ENCODE results near the gene RIT1.

RIT1 gene, protein sequence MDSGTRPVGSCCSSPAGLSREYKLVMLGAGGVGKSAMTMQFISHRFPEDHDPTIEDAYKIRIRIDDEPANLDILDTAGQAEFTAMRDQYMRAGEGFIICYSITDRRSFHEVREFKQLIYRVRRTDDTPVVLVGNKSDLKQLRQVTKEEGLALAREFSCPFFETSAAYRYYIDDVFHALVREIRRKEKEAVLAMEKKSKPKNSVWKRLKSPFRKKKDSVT

DNA sequence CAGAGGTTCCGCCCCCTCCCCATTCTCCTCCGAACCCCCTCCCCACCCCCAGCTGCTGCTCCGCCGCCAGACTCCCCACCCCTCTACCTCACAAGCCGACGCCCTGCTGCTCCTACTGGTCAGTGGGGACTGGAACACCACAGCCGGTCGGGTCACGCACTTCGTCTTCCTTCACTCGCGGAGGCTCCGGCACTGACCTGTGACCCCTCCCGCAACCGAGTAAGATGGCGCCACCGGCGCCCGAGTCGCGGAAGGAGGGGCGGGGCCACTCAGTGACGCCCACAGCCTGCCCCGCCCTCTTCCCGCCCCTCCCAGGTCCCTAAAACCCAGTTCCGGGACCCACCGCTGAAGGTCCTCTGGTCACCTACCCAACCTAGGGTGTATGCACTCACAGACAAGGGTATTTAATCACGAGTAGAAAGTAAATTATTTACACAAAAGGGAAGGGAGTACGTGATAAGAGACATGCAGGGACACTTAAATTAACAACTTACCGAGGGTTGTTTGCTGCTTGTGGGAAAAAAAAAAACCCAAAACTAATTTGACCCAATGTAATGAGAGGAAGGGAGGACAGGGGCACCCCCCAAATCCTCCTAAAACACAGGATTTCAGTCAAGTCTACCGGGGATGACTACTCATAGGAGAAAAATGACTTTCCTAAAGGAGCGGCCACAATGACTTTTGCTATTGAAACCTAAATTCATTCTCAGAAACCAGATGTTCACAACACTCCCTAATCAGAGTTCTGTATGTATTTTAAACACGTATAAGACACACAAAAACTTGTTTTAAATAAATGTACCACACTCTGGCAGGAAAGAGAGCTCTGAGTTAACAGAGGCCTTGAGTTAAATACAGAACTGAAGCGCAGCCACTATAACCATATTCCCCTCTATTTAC is at the start of gene RIT1:
TSS of gene RIT1 (minus strand) at position 194 of the 900 bp plus-strand sequence. CDS start 588 bp downstream, outside the sequence.
- DNase-seq (ENCODE audit: low spot score in 2 of 2) (peak; percentile 74 to 88), ATAC-seq (peak; percentile 93)
- Mint-ChIP-seq H3K4me1 (peaks cover 24% of the 10 kb centered on the region), H3K27ac (peak within 1 kb of the TSS; percentile 98), H3K36me3 (no peaks in the 10 kb centered on the region), H3K4me3 (peak within 1 kb of the TSS; percentile 95), H3K9me3 (no peaks in the 10 kb centered on the region)

DNA sequence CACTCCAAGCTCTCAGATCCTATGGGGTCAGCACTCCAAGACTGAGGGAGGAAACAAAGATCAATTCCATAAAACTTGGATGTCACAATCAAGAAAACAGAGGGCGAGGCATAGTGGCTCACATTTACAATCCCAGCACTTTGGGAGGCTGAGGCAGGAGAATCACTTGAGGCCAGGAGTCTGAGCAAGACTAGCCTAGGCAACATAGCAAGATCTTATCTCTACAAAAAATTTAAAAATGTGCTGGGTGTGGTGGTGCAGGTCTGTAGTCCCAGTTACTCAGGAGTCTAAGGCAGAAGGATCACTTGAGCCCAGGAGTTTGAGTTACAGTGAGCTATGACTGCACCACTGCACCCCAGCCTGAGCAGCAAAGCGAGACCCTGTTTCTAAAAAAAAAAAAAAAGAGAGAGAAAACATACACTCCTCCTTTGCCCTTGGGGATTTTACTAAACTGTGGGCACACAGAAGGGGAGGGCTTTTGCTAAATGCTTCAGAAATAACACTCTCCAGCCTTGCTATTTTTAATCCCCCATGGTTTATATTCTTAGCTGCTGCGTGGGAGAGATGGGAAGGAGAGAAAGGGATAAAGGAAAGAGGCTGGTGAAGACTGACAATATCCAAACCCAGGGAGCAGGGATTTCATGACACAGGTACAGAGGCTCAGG is 49.1 kb upstream of the RIT1 start:
- H3K27ac Mint-ChIP-seq = peak overlapping the region; percentile 94
- peaks cover 33% of the 10 kb centered on the region for H3K4me1 Mint-ChIP-seq
- ATAC-seq = no peak
- peaks cover 100% of the 10 kb centered on the region for H3K36me3 Mint-ChIP-seq
- no peak for DNase-seq (ENCODE audit: low spot score in 2 of 2)
- no peaks in the 10 kb centered on the region for H3K9me3 Mint-ChIP-seq
- no peak overlapping the region for H3K4me3 Mint-ChIP-seq

DNA sequence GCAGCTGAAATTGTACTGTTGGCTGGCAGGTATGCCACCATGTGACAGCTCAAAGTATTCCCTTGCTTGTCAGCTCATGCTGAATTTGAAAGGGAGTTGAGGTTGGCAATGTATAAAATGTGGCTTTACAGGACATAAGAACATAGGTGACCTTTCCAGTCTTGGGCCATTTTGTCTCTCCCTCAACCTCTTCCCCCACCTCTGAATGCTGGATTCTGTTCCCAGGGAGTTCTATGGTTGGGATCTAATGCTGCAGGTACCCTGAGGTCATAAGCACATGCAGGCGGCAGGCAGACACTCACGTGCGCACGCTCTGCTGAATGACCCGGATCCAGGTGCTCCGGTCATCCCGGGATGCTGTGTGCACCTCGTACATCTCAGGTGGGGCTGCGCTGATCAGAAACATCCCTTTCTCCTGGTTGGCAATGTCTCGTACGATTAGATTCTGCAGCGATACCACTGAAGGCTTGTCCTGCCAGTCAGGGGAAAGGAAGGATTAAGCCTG is 46.3 kb upstream of the RIT1 start:
- ATAC-seq = no peak
- H3K27ac Mint-ChIP-seq = peak overlapping the region; percentile 78

DNA sequence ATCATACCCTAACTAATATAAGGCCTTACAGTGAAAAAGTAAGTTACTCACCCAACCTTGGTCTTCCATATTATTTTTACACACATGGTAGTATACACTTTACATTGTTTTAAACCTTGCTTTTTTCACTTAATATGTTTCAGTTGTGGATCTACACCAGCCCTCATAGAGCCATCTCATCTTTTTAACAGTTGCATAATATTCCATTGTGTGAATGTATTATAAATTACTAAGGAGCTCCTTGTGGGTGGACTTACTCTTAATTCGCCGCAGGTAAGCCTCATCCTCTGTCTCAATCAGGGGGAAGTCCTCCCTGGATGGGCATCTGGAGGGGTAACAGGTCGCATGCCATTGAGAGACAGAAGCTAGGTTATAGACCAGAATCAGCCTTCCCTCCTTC is 43.5 kb upstream of the RIT1 start:
- no peaks in the 10 kb centered on the region for H3K9me3 Mint-ChIP-seq
- DNase-seq (ENCODE audit: low spot score in 2 of 2) (no peak), ATAC-seq (no peak)
- no peak overlapping the region for H3K4me3 Mint-ChIP-seq
- peaks cover 11% of the 10 kb centered on the region for H3K4me1 Mint-ChIP-seq
- peaks cover 100% of the 10 kb centered on the region for H3K36me3 Mint-ChIP-seq
- H3K27ac Mint-ChIP-seq = peak overlapping the region; percentile 10

More for the DNA sequence above, 46.3 kb upstream of the RIT1 start:
- no peaks in the 10 kb centered on the region for H3K9me3 Mint-ChIP-seq
- peaks cover 100% of the 10 kb centered on the region for H3K36me3 Mint-ChIP-seq
- no peak overlapping the region for H3K4me3 Mint-ChIP-seq
- peaks cover 25% of the 10 kb centered on the region for H3K4me1 Mint-ChIP-seq
- no peak for DNase-seq (ENCODE audit: low spot score in 2 of 2)

DNA sequence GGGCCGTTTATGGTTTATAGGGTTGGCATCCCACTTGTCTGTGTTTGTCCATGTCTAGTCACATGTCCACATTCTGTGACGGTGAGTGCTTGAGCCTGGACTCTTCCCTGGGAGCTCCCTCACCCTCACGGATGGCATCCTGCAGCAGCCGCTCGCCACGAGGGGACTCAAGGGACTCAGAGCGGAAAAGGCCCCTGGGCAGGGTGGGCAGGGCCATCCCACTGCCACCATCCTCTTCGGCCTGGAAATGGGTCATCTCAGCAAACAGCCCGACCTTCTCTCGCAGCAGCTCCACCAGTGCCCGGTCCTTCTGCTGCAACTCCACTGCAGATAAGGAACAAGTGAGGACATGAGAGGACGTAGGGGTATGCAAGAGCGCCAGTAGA is 41.3 kb upstream of the RIT1 start:
- H3K4me1 Mint-ChIP-seq = peaks cover 16% of the 10 kb centered on the region
- DNase-seq (ENCODE audit: low spot score in 2 of 2) = no peak
- H3K4me3 Mint-ChIP-seq = no peak overlapping the region
- H3K9me3 Mint-ChIP-seq = no peaks in the 10 kb centered on the region
- H3K27ac Mint-ChIP-seq = peak overlapping the region; percentile 74
- no peak for ATAC-seq
- H3K36me3 Mint-ChIP-seq = peaks cover 100% of the 10 kb centered on the region

DNA sequence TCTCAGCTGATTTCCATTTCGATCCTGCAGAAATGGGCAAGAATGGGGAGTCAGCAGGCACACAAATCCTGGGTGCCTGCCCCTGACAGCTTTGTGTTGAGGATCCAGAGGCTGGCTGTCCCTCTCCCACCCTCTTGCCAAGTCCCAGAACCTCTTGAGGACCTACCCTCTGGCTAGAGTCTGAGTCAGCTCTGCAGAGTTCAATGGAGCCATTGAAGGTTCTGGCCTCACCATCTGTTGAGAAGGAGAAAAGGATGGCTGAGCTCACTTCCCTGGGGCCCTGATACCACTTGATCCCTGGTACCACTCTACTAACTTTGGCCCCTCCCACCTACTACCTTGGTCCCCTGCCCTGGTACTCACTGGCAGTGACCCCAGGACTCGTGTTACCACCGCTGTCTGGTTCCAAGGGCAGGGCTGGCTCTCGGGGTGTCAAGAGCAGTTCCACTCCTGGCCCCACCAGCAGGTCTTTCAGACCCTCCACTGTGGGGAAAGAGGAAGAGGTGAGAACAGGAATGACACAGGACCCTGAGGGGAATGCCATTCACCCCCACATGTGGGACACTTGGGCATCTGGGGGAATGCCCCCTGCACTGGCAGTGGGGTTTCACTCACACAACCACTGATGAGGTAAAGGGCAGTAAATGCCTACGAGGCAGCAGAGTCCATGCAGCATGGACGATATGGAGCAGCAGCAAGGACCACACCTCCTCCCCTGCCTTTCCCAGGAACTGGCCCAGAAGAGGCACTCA is 40.8 kb upstream of the RIT1 start:
- ATAC-seq (peak; percentile 26), DNase-seq (ENCODE audit: low spot score in 2 of 2) (no peak)
- Mint-ChIP-seq H3K27ac (peak overlapping the region; percentile 74), H3K36me3 (peaks cover 100% of the 10 kb centered on the region), H3K9me3 (no peaks in the 10 kb centered on the region), H3K4me3 (no peak overlapping the region), H3K4me1 (peaks cover 22% of the 10 kb centered on the region)

DNA sequence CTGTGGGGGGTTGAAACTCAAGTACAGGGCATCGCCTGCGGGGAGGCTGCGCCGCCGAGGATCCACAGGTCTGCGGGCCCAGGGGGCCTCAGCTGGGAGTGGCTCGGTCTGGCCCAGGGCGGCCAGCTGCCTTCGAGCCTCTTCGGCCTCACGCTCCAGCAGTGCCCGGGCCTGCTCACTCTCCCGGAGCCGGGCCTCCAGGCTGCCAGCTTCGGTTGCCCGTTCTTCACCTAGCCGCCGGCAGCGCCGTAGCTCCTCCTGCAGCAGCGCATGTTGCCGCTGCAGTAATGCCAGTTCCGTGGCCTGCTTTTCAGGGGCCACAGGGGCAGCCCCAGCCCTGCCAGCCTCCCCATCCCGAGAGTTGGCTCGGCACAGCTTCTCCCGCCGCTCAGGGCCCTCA is 39.7 kb upstream of the RIT1 start:
- Mint-ChIP-seq H3K4me1 (peaks cover 33% of the 10 kb centered on the region), H3K9me3 (no peaks in the 10 kb centered on the region), H3K4me3 (no peak overlapping the region), H3K36me3 (peaks cover 100% of the 10 kb centered on the region), H3K27ac (peak overlapping the region; percentile 74)
- ATAC-seq (no peak), DNase-seq (ENCODE audit: low spot score in 2 of 2) (no peak)

DNA sequence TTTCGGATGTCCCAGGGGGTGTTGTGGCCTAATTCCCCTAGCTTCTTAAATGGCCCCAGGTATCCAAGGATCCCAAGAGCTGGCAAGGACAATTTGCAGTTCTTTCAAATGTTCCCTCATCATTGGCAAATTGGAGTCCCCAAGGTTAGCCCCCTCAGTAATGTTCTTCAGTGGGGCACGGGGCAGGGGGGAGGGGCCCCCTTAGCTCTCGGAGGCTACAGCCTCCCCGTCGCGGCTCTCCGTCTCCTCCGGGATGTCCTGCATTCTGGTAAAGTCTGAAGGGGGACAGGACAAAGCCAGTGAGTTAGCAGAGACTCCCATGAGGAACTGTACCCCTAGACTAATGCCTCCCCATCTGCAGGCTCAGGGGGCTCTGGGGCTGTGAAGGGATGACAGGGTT is 36.6 kb upstream of the RIT1 start:
- no peak for DNase-seq (ENCODE audit: low spot score in 2 of 2)
- peaks cover 47% of the 10 kb centered on the region for H3K4me1 Mint-ChIP-seq
- H3K36me3 Mint-ChIP-seq = peaks cover 87% of the 10 kb centered on the region
- peak overlapping the region; percentile 55 for H3K4me3 Mint-ChIP-seq
- H3K9me3 Mint-ChIP-seq = no peaks in the 10 kb centered on the region
- H3K27ac Mint-ChIP-seq = peak overlapping the region; percentile 90
- ATAC-seq = no peak

DNA sequence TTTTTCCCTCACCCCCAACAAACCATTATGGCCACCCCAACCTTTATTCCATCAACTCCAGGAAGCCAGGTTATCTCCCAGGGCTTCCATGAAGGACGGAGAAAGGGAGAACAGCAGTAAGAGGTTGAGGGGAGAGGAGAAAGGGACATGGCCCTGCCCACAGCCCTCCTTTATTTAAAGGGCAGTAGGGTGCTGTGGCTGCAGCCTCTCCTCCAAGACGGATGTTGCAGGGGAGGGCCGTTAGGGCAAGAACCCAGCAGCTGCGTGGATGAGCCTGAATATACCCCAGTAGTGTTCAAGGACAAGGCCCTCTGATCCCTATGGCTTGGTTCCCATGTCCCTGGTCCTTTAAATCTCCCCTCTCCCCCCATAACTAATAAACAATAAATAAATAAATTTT is 36.1 kb upstream of the RIT1 start:
- peaks cover 87% of the 10 kb centered on the region for H3K36me3 Mint-ChIP-seq
- peak overlapping the region; percentile 90 for H3K27ac Mint-ChIP-seq
- H3K4me3 Mint-ChIP-seq = peak overlapping the region; percentile 55
- H3K9me3 Mint-ChIP-seq = no peaks in the 10 kb centered on the region
- no peak for DNase-seq (ENCODE audit: low spot score in 2 of 2)
- ATAC-seq = no peak
- H3K4me1 Mint-ChIP-seq = peaks cover 46% of the 10 kb centered on the region

DNA sequence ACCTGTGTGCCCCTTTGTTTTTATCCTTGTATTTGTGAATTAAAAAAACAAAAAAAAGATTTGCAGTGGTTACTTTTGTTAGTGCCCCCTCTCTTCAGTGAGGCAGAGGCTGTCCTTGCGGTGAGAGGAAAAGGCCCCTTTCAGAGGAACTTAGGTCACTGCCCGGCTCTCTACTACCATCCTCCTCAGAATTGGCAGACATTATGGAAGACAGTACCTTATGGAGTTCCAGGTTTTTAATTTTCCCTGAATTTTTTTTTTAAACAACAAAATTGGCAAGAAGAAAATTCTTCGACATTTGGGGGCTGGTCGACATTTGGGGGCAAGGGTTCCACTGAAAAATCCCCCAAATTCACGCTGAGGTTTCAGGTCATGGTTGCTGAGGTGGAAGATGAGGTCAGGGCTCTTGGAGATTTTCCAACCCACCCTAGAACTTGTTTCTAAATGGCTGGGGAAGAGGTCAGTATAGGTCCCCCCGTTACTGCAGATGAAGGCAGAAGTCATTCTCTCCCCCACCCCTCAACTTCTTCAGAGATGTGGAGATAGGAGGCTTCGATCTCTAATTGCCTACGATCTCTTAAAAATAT is 35.6 kb upstream of the RIT1 start:
- Mint-ChIP-seq H3K9me3 (no peaks in the 10 kb centered on the region), H3K36me3 (peaks cover 87% of the 10 kb centered on the region), H3K4me1 (peaks cover 50% of the 10 kb centered on the region), H3K27ac (peak overlapping the region; percentile 90), H3K4me3 (peak overlapping the region; percentile 55)
- peak; percentile 31 for ATAC-seq
- no peak for DNase-seq (ENCODE audit: low spot score in 2 of 2)

DNA sequence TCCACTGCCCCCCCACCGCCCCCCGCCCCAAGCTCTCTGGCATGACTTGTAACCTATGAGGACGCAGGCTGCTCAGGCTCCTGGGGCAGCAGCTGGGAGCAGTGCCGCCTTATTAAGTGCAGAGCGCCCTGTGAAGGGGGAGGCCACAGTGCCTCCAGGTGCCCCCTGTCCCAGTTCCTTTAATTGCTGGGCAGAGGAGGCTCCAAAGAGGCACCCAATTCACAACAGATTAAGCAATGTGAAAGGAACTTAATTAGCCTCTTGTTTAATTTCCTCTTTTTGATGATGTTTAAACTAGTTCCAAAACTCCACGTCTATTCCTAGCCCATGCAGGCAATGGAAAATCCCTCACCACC is 33.3 kb upstream of the RIT1 start:
- H3K9me3 Mint-ChIP-seq = no peaks in the 10 kb centered on the region
- H3K4me1 Mint-ChIP-seq = peaks cover 64% of the 10 kb centered on the region
- peaks cover 74% of the 10 kb centered on the region for H3K36me3 Mint-ChIP-seq
- peak overlapping the region; percentile 90 for H3K27ac Mint-ChIP-seq
- ATAC-seq (no peak), DNase-seq (ENCODE audit: low spot score in 2 of 2) (no peak)
- H3K4me3 Mint-ChIP-seq = peak overlapping the region; percentile 17

DNA sequence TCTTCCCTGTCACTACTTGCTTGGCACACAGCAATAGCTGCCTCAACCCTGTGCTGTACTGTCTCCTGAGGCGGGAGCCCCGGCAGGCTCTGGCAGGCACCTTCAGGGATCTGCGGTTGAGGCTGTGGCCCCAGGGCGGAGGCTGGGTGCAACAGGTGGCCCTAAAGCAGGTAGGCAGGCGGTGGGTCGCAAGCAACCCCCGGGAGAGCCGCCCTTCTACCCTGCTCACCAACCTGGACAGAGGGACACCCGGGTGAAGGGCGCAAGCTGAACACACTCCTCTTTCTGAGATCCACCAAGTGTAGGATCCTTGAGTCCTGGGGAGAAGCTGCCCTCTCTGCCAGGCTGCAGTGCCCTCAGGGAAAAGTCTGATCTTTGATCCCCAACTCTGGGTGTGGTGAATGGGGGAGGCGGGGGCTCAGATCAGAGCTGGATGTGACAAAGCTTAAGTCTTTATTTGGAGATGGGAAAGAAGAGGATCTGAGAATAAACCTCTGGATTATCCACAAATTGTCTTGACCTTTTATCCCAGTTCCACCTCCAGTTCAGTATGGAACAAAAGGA is 31.5 kb upstream of the RIT1 start:
- ATAC-seq (no peak), DNase-seq (ENCODE audit: low spot score in 2 of 2) (no peak)
- Mint-ChIP-seq H3K9me3 (no peaks in the 10 kb centered on the region), H3K27ac (peak overlapping the region; percentile 79), H3K4me3 (no peak overlapping the region), H3K36me3 (peaks cover 56% of the 10 kb centered on the region), H3K4me1 (peaks cover 67% of the 10 kb centered on the region)

DNA sequence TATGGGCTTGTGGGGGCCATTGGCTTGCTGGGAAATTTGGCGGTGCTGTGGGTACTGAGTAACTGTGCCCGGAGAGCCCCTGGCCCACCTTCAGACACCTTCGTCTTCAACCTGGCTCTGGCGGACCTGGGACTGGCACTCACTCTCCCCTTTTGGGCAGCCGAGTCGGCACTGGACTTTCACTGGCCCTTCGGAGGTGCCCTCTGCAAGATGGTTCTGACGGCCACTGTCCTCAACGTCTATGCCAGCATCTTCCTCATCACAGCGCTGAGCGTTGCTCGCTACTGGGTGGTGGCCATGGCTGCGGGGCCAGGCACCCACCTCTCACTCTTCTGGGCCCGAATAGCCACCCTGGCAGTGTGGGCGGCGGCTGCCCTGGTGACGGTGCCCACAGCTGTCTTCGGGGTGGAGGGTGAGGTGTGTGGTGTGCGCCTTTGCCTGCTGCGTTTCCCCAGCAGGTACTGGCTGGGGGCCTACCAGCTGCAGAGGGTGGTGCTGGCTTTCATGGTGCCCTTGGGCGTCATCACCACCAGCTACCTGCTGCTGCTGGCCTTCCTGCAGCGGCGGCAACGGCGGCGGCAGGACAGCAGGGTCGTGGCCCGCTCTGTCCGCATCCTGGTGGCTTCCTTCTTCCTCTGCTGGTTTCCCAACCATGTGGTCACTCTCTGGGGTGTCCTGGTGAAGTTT is 30.8 kb upstream of the RIT1 start:
- H3K4me3 Mint-ChIP-seq = no peak overlapping the region
- H3K4me1 Mint-ChIP-seq = peaks cover 60% of the 10 kb centered on the region
- peak overlapping the region; percentile 79 for H3K27ac Mint-ChIP-seq
- ATAC-seq (no peak), DNase-seq (ENCODE audit: low spot score in 2 of 2) (no peak)
- peaks cover 49% of the 10 kb centered on the region for H3K36me3 Mint-ChIP-seq
- H3K9me3 Mint-ChIP-seq = no peaks in the 10 kb centered on the region

Data from stimulated activated effector memory CD8-positive, alpha-beta T cell treated with anti-CD3 and anti-CD28 coated beads, Interleukin-12 subunit alpha, Interleukin-12 subunit beta, amount 100 ng/mL, for 72 hours (primary cell).